NCI-H1694 (cell line): ENCODE measurements around the gene ALG12.
A peak's percentile ranks its signal among the peaks of the same experiment; 100 is the strongest.
"Not testable (repeated sequence)": the region's sequence is repeated elsewhere in the genome, so short reads cannot be mapped to it uniquely, and the experiment has no call there.

Experiments used
- DNase-seq: peaks from one replicate; lab custom pipeline; 2025; lab: John Stamatoyannopoulos, UW

Gene ALG12

GRCh38 chr22:49866134-49866533 is 52.1 kb downstream of the ALG12 start:
- DNase-seq = no peak

- DNase-seq = no peak
These were observed 53.1 kb downstream of the ALG12 start for GRCh38 chr22:49865156-49865555.

- DNase-seq = no peak
These were observed 54.3 kb downstream of the ALG12 start for GRCh38 chr22:49863931-49864330.

GRCh38 chr22:49862496-49862776 is 55.8 kb downstream of the ALG12 start:
- no peak for DNase-seq

GRCh38 chr22:49861642-49862495 is 56.4 kb downstream of the ALG12 start:
- no peak for DNase-seq

GRCh38 chr22:49858827-49859226 is 59.4 kb downstream of the ALG12 start:
- no peak for DNase-seq

- DNase-seq = no peak
These were observed 61.2 kb downstream of the ALG12 start for GRCh38 chr22:49856766-49857618.

GRCh38 chr22:49856343-49856742 is 61.9 kb downstream of the ALG12 start:
- no peak for DNase-seq

GRCh38 chr22:49855251-49855911 is 62.9 kb downstream of the ALG12 start:
- DNase-seq = no peak

GRCh38 chr22:49853981-49854831 is 64.0 kb downstream of the ALG12 start:
- no peak for DNase-seq

GRCh38 chr22:49852898-49853894 is 65.0 kb downstream of the ALG12 start, which contains the start of gene ZBED4:
Gene ZBED4 (plus strand): TSS chr22:49853844. CDS start chr22:49883663, 29,819 bp downstream.
- peak; percentile 94 for DNase-seq

GRCh38 chr22:49852568-49852897 is 65.7 kb downstream of the ALG12 start:
- not testable (repeated sequence) for DNase-seq

- DNase-seq = no peak
These were observed 67.1 kb downstream of the ALG12 start for GRCh38 chr22:49850959-49851802.
